ENCODE results near the gene HECW1. TPM values are rescaled to one million over a fixed set of nuclear protein-coding genes. Genes with fewer than 3 reads are reported as not detected.
"Not testable (repeated sequence)": the region's sequence is repeated elsewhere in the genome, so short reads cannot be mapped to it uniquely, and the experiment has no call there.

HECW1 gene
- total RNA-seq, 1 experiment from 2014 or later, result 35.3 TPM

- in situ Hi-C loops (cut with HindIII; ENCODE audit: low pct_unique_long_range_greater_than_20kb, low sequenced_read_pairs), result no loop called here
- no peak for DNase-seq (ENCODE audit: low read depth)
Measured at GRCh38 chr7:43110791-43111535, 1.5 kb upstream of the HECW1 start.

- no peak for DNase-seq (ENCODE audit: low read depth)
- in situ Hi-C loops (cut with HindIII; ENCODE audit: low pct_unique_long_range_greater_than_20kb, low sequenced_read_pairs), result no loop called here
Measured at GRCh38 chr7:43111630-43112458, 603 bp upstream of the HECW1 start.

GRCh38 chr7:43112941-43113621 is 634 bp downstream of the HECW1 start:
- no peak for DNase-seq (ENCODE audit: low read depth)
- in situ Hi-C loops (cut with HindIII; ENCODE audit: low pct_unique_long_range_greater_than_20kb, low sequenced_read_pairs), result no loop called here

GRCh38 chr7:43113622-43114457 is 1.4 kb downstream of the HECW1 start:
- in situ Hi-C loops (cut with HindIII; ENCODE audit: low pct_unique_long_range_greater_than_20kb, low sequenced_read_pairs), result no loop called here
- DNase-seq (ENCODE audit: low read depth), result no peak

GRCh38 chr7:43114458-43114780 is 2.0 kb downstream of the HECW1 start:
- DNase-seq (ENCODE audit: low read depth), result no peak
- in situ Hi-C loops (cut with HindIII; ENCODE audit: low pct_unique_long_range_greater_than_20kb, low sequenced_read_pairs), result no loop called here

- DNase-seq (ENCODE audit: low read depth), result no peak
- in situ Hi-C loops (cut with HindIII; ENCODE audit: low pct_unique_long_range_greater_than_20kb, low sequenced_read_pairs), result no loop called here
Measured at GRCh38 chr7:43116451-43116850, 4.0 kb downstream of the HECW1 start.

- DNase-seq (ENCODE audit: low read depth), result no peak
Measured at GRCh38 chr7:43117095-43117494, 4.6 kb downstream of the HECW1 start.

GRCh38 chr7:43117861-43118260 is 5.4 kb downstream of the HECW1 start:
- in situ Hi-C loops (cut with HindIII; ENCODE audit: low pct_unique_long_range_greater_than_20kb, low sequenced_read_pairs), result no loop called here
- DNase-seq (ENCODE audit: low read depth), result no peak

More at GRCh38 chr7:43117095-43117494, 4.6 kb downstream of the HECW1 start:
- in situ Hi-C loops (cut with HindIII; ENCODE audit: low pct_unique_long_range_greater_than_20kb, low sequenced_read_pairs), result no loop called here

- DNase-seq (ENCODE audit: low read depth), result no peak
- in situ Hi-C loops (cut with HindIII; ENCODE audit: low pct_unique_long_range_greater_than_20kb, low sequenced_read_pairs), result no loop called here
Measured at GRCh38 chr7:43118313-43118712, 5.9 kb downstream of the HECW1 start.

- no peak for DNase-seq (ENCODE audit: low read depth)
Measured at GRCh38 chr7:43119371-43120075, 7.1 kb downstream of the HECW1 start.

GRCh38 chr7:43121973-43122372 is 9.5 kb downstream of the HECW1 start:
- in situ Hi-C loops (cut with HindIII; ENCODE audit: low pct_unique_long_range_greater_than_20kb, low sequenced_read_pairs), result no loop called here
- no peak for DNase-seq (ENCODE audit: low read depth)

More at GRCh38 chr7:43119371-43120075, 7.1 kb downstream of the HECW1 start:
- in situ Hi-C loops (cut with HindIII; ENCODE audit: low pct_unique_long_range_greater_than_20kb, low sequenced_read_pairs), result no loop called here

GRCh38 chr7:43123457-43123856 is 11.0 kb downstream of the HECW1 start:
- DNase-seq (ENCODE audit: low read depth), result no peak
- in situ Hi-C loops (cut with HindIII; ENCODE audit: low pct_unique_long_range_greater_than_20kb, low sequenced_read_pairs), result no loop called here

- in situ Hi-C loops (cut with HindIII; ENCODE audit: low pct_unique_long_range_greater_than_20kb, low sequenced_read_pairs), result no loop called here
- no peak for DNase-seq (ENCODE audit: low read depth)
Measured at GRCh38 chr7:43124388-43124787, 11.9 kb downstream of the HECW1 start.

- DNase-seq (ENCODE audit: low read depth), result no peak
- in situ Hi-C loops (cut with HindIII; ENCODE audit: low pct_unique_long_range_greater_than_20kb, low sequenced_read_pairs), result no loop called here
Measured at GRCh38 chr7:43130347-43130746, 17.9 kb downstream of the HECW1 start.

- DNase-seq (ENCODE audit: low read depth), result peak; percentile 25
- in situ Hi-C loops (cut with HindIII; ENCODE audit: low pct_unique_long_range_greater_than_20kb, low sequenced_read_pairs), result no loop called here
Measured at GRCh38 chr7:43135129-43135528, 22.7 kb downstream of the HECW1 start.

- DNase-seq (ENCODE audit: low read depth), result no peak
- in situ Hi-C loops (cut with HindIII; ENCODE audit: low pct_unique_long_range_greater_than_20kb, low sequenced_read_pairs), result no loop called here
Measured at GRCh38 chr7:43136064-43136463, 23.6 kb downstream of the HECW1 start.

GRCh38 chr7:43137121-43137744 is 24.8 kb downstream of the HECW1 start:
- DNase-seq (ENCODE audit: low read depth); in situ Hi-C loops (cut with HindIII; ENCODE audit: low pct_unique_long_range_greater_than_20kb, low sequenced_read_pairs): not testable (repeated sequence)

Data from Caki2 (cell line).